Adrenal gland (tissue), 5 donors: ENCODE data around the gene KDM4B.

Experiments
- POLR2A ChIP-seq, 2 donors: fragments of 450-650 bp; IDR thresholded peaks; one replicate each; pipeline ENCODE4 v1.6.1; 2017; ENCODE audit warnings: antibody characterized with exemption in 2 of 2, mild to moderate bottlenecking in 2 of 2, moderate library complexity in 1 of 2
- TF ChIP-seq, protein P1 (sequence below), 6 experiments: fragments of 450-650 bp in 4 of 6; fragments of 200-600 bp in 2 of 6; sonication (generic) in 1 of 6; IDR thresholded peaks; 1 replicate in 5 of 6; 2 replicates in 1 of 6; pipeline versions ENCODE4 v1.5.1 to v1.8.0; 2016 to 2021; ENCODE audit warnings: antibody characterized with exemption in 6 of 6, mild to moderate bottlenecking in 2 of 6, moderate library complexity in 1 of 6
- donor health status: DM: no; HTN: no; CAD: no.

GRCh38 chr19:5070331-5070730, 101.4 kb downstream of the KDM4B start:
- TF ChIP-seq, protein P1, sequence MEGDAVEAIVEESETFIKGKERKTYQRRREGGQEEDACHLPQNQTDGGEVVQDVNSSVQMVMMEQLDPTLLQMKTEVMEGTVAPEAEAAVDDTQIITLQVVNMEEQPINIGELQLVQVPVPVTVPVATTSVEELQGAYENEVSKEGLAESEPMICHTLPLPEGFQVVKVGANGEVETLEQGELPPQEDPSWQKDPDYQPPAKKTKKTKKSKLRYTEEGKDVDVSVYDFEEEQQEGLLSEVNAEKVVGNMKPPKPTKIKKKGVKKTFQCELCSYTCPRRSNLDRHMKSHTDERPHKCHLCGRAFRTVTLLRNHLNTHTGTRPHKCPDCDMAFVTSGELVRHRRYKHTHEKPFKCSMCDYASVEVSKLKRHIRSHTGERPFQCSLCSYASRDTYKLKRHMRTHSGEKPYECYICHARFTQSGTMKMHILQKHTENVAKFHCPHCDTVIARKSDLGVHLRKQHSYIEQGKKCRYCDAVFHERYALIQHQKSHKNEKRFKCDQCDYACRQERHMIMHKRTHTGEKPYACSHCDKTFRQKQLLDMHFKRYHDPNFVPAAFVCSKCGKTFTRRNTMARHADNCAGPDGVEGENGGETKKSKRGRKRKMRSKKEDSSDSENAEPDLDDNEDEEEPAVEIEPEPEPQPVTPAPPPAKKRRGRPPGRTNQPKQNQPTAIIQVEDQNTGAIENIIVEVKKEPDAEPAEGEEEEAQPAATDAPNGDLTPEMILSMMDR (IDR thresholded peaks at IDR 0.05) = no peak
- no peak for TF ChIP-seq POLR2A (IDR thresholded peaks at IDR 0.05)
